ENCODE data around the gene TNS4.

Gene TNS4

GRCh38 chr17:40471846-40472732, 29.3 kb downstream of the TNS4 start:
- H3K4me3 ChIP-seq (ENCODE audit: low read length): no peak overlapping the region
- TF ChIP-seq ZNF274 (IDR thresholded peaks at IDR 0.05; ENCODE audit: low read depth, low read length): no peak

DNA sequence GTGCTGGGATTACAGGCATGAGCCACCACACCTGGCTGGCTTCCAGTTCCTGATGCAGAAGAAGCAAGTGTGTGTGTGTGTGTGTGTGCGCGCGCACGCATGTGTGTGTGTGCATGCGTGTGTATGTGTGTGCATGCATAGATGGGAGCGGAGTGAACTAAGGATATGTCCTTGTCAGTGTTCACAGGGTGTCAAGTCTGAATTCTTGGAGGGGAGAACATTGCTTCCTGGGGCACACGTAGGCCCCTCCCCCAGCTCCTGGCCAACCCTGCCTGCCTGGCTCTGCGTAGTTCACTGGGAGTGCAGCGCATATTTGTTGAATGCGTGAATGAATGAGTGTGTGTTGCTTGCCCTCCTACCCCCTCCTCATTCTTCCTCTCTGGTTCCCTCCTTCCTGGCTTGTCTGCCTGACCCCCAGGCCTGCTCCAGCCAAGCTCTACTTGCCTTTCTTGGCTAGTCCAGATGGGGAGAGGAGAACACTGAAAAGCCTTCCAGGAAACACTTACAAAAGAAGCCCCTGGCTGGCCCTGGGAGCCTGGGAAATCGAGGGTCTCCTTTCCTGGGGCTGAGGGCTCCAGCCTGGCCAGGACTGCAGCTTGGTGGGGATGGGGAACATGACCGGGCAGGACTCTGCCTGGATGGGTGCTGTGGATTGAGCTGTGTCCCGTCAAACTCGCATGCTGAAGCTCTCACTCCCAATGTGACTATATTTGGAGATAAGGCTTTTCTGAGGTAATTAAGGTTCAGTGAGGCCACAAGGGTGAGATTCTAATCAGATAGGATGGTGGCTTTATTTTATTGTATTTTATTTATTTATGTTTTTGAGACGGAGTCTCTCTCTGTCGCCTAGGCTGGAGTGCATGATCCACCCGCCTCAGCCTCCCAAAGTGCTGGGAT, 30.2 kb downstream of the TNS4 start:
- no peak for TF ChIP-seq ZNF274 (IDR thresholded peaks at IDR 0.05; ENCODE audit: low read depth, low read length)
- H3K4me3 ChIP-seq (ENCODE audit: low read length): no peak overlapping the region

GRCh38 chr17:40469805-40470675, 31.4 kb downstream of the TNS4 start:
- no peak for TF ChIP-seq ZNF274 (IDR thresholded peaks at IDR 0.05; ENCODE audit: low read depth, low read length)
- no peak overlapping the region for H3K4me3 ChIP-seq (ENCODE audit: low read length)

DNA sequence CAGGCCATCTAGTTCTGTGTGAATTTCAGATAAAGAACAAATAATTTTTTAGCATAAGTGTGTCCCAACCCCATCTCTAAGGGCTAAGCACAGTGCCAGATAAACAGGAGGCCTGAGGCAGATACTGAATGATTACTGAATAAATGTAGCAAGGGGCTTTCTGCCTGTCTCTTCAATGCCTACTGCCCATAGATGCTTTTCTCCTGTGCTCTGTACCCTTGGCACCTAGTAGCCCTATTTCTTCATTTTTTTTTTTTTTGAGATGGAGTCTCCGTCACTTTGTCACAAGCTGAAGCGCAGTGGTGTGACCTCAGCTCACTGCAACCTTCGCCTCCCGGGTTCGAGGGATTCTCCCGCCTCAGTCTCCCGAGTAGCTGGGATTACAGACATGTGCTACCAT, 32.9 kb downstream of the TNS4 start:
- no peak for TF ChIP-seq ZNF274 (IDR thresholded peaks at IDR 0.05; ENCODE audit: low read depth, low read length)
- H3K4me3 ChIP-seq (ENCODE audit: low read length): no peak overlapping the region

- no peak for TF ChIP-seq ZNF274 (IDR thresholded peaks at IDR 0.05; ENCODE audit: low read depth, low read length)
- no peak overlapping the region for H3K4me3 ChIP-seq (ENCODE audit: low read length)
Measured at GRCh38 chr17:40467281-40467867, 34.0 kb downstream of the TNS4 start.

DNA sequence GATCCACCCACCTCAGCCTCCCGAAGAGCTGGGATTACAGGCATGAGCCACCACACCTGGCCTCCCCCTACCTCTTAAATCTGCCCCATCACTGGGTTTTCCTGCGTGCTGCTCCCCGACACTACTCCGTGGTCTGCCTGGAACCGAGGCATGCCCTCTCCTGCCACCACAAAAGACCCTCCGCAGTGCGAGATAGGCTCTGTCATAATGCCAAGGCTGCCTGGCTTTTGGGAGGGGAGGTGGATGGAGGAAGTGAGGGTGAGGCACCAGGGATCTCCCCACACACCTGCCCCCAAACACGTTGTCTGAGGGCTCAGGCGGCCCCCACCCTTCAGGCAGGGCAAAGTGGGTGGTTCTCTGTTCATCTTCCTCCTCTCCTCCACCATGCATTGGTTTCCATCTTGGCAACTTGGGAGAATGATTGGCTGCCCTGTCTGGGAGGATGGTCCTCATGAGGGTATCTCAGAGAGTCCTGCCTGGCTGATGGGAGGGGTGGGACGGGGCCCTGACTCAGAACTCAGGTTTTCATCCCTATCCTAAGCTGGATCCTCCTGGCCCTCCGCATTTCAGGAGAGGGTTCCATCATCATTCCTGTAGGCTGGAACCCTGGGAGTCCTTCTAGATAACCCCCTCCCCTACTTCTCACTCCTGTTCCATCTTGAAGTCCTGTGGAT, 35.0 kb downstream of the TNS4 start:
- H3K4me3 ChIP-seq (ENCODE audit: low read length): no peak overlapping the region

DNA sequence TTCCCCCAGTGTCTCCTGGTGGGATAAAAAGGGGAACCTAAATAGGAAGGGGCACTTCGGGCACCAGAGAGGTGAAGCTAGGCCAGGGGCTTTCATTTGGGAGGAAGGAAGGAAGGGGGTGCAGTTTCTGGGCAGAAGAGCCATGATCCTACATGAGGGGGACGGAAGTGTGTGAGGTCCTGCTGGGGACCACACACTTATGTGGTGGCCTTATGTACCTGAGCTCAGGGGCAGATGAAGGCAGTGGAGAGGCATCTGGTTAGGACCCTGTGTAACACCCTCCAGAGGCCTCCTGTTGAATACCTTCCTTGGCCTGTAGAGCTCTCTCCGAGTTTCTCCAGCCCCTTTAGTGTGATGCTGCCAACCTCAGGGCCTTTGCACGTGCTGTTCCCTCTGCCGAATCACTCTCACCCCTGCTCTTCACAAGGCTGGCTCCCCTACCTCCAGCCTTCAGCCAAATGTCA, 37.0 kb downstream of the TNS4 start:
- no peak for TF ChIP-seq ZNF274 (IDR thresholded peaks at IDR 0.05; ENCODE audit: low read depth, low read length)
- H3K4me3 ChIP-seq (ENCODE audit: low read length): no peak overlapping the region

More for the DNA sequence above, 35.0 kb downstream of the TNS4 start:
- no peak for TF ChIP-seq ZNF274 (IDR thresholded peaks at IDR 0.05; ENCODE audit: low read depth, low read length)

DNA sequence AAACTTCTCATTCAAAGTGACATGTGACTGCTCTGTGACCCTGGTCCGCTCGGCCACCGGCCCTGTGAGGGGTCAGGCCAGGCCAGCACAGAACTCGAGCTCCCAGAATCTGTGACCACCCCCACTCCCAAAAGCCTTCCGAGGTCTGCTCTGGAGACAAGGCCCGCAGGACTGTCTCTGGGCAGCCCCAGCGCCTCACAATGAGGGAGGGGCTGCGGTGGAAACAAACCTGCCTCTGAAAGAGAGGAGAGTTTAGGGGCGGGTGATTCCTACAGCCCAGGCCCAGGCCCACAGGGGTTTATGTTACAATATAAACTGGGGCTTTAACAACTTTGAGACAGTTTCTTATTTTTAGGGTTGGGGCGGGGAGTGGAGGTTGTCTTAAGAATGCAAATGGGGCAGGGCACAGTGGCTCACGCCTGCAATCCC, 38.3 kb downstream of the TNS4 start:
- TF ChIP-seq ZNF274 (IDR thresholded peaks at IDR 0.05; ENCODE audit: low read depth, low read length): no peak
- no peak overlapping the region for H3K4me3 ChIP-seq (ENCODE audit: low read length)

DNA sequence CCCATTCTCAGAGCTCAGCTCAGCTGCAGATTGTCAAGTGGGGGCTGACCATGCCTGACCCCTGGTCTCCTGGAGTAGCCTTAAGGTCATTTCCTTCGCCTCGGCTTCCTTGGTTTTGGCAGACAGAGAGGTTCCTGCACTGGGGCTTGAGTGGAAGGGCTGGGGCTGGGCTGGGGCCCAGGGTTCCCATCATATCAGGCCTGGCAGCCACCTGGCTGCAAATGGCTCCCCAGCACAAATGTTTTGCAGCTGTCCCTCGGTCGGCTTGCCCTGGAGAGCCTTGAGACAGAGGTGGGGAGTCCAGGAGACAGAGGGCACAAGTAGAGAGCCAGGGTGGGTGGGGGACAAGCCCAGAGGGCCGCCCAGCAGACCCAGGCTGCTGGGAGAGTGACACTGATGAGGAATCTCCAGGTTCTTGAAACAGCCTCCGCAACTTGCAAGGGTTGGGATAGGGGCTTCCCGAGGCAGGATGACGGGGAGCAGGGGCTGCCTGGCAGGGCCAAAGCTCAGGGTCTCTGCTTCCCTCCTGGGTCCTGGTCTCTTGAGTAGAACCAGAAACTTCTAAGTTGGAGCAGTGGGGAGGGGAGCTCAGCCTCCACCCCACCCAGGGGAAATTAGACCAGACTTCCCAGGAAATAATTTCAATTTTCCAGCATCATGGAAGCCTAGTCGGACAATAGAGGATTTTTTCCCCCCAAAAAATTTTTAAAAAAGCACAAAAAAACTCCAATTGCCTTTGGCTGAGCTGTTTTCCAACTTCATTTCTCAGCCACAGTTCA, 38.9 kb downstream of the TNS4 start:
- no peak overlapping the region for H3K4me3 ChIP-seq (ENCODE audit: low read length)
- no peak for TF ChIP-seq ZNF274 (IDR thresholded peaks at IDR 0.05; ENCODE audit: low read depth, low read length)

DNA sequence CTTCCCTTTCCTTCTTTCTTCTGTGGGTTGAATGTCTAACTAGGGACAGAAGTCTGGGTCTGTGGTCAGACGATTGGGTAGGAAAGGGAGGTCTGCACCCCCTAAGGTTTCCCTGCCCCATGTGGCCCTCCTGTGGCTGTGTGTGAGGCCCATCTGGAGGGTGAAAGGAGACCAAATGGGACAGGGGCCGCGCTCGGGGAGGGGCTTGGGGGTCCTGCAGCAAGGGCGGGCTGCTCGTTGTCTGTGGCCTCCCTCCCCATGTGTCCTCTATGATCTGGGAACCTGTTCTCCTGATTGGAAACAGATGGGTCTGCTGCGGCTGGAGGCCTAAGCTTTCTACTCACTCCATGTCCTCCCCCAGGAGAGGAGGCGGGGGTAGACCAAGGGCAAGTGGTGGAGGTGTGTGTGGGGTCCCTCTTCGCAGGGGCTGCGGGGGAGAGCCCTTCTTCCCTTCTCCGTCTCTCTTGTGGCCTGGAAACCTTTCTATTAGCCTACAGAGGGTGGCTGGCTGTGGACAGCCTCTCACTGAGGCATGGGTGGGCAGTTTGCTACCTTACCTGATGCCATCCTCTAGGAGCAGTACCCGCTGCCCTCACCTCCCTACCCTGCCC, 39.6 kb downstream of the TNS4 start:
- TF ChIP-seq ZNF274 (IDR thresholded peaks at IDR 0.05; ENCODE audit: low read depth, low read length): no peak

DNA sequence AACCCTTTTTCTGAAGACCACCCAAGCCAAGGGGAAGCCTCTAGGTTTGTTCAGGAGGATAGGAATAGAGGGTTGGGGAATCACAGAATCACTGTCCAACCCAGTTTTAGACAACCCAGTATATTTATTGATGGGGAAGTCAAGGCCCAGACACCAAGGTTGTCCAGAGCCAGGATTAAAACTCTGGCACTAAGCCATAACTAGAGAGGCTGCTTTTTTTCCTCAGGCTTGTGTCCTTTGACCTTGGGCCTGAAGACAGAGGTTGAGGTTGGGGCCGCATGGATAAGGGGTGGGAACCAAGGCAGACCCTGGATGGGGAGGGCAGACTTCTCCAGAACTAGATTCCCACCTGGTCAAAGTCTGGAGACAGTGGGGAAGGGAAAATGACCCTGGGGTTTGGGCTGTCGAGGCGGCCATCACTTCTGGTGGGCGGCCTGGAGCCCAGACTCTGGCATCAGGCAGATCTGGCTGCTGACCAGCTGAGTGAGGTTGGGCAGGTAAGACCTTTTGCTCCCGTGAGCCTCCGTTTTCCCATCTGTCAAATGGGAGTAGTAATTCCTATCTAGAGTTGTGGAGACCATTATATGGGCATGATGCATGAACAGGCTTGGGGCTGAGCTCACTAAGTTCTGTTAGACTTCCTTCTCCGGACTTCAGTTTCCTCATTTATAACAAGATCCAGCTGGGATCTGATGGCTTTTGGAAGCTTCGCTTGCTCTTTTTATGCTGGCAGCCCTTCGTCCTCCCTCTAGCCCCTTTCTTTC, 40.3 kb downstream of the TNS4 start:
- TF ChIP-seq ZNF274 (IDR thresholded peaks at IDR 0.05; ENCODE audit: low read depth, low read length): no peak
- no peak overlapping the region for H3K4me3 ChIP-seq (ENCODE audit: low read length)

More for the DNA sequence above, 39.6 kb downstream of the TNS4 start:
- H3K4me3 ChIP-seq (ENCODE audit: low read length): no peak overlapping the region

Data from GM08714 (cell line).